ENCODE measurements around the gene CFAP74.

DNA sequence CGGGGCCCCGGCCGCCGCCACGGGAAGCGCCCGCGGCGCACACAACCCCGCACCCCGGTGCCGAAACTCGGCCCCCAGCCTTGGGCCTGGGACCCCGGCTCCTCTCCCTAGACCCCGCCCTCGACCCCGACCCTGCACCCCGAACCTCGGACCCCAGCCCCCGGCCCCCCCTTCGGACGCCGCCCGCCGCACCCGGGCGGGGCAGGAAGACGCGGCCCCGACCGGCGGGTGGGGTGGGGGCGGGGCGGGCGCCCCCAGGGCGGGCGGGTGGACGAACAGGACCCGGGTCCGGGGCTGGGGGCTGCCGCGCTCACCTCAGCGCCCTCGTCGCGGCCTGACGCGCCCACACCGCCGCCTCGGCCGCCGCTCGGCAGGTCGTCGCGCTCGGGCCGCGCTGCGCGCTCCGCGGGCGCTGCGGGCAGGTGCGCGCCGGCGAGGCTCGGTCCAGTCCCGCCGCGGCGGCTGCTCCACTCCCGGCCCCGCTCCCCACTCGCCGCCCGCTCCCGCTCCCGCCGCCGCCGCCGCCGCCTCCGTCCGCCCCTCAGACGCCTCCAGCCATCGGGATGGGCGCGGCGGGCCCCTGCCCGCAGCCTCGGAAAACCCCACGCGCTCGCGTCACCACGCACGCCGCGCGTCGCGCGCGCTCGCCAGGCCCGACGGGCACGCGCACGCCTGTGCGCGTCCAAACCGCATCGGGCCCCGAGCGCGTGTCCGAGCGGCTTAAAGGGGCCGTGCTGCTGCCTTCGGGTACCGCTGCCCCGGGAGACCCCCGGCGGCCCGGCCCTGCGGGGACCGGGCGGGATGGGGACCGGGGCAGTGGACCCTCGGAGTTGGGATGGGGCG is 112.9 kb downstream of the CFAP74 start, which contains the start of gene GNB1:
- TF ChIP-seq, protein P1, sequence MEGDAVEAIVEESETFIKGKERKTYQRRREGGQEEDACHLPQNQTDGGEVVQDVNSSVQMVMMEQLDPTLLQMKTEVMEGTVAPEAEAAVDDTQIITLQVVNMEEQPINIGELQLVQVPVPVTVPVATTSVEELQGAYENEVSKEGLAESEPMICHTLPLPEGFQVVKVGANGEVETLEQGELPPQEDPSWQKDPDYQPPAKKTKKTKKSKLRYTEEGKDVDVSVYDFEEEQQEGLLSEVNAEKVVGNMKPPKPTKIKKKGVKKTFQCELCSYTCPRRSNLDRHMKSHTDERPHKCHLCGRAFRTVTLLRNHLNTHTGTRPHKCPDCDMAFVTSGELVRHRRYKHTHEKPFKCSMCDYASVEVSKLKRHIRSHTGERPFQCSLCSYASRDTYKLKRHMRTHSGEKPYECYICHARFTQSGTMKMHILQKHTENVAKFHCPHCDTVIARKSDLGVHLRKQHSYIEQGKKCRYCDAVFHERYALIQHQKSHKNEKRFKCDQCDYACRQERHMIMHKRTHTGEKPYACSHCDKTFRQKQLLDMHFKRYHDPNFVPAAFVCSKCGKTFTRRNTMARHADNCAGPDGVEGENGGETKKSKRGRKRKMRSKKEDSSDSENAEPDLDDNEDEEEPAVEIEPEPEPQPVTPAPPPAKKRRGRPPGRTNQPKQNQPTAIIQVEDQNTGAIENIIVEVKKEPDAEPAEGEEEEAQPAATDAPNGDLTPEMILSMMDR (conservative IDR thresholded peaks at IDR 0.05; ENCODE audit: low read length), result no peak
- no peak for TF ChIP-seq EZH2phosphoT487 (IDR thresholded peaks at IDR 0.05; ENCODE audit: borderline replicate concordance)
